Activated gamma-delta T cell treated with Interleukin-2 at 50 U/mL for 16 hours (primary cell): ENCODE measurements around the gene RAB13.

Experiments used
- DNase-seq: peaks from one replicate; pipeline ENCODE4 v3.0.0-alpha.2; 2020

Gene RAB13

GRCh38 chr1:153932156-153933131 is 53.7 kb downstream of the RAB13 start:
- no peak for DNase-seq
